HepG2 (cell line): ENCODE data around the gene TNFAIP1. TPM values are rescaled to one million over a fixed set of nuclear protein-coding genes. Genes with fewer than 3 reads are reported as not detected.

ENCODE experiments used
- CBX5 ChIP-seq: sonication (generic); formaldehyde crosslinking; IDR thresholded peaks from 2 replicates; pipeline ENCODE4 v1.4.0; 2020; ENCODE audit warnings: missing genetic modification reagents, borderline replicate concordance
- HCFC1 ChIP-seq: fragments of 150-350 bp; IDR thresholded peaks from 2 replicates; pipeline ENCODE4 v1.6.1; 2014; ENCODE audit warnings: low read depth, low read length
- KDM3A ChIP-seq: IDR thresholded peaks from 2 replicates; pipeline ENCODE4 v1.6.1; 2018; ENCODE audit warnings: low read depth, missing compliant biosample characterization
- KDM5A ChIP-seq: fragments of 200-600 bp; sonication (generic); IDR thresholded peaks from 2 replicates; pipeline ENCODE4 v1.7.0; 2018; ENCODE audit warnings: antibody characterized with exemption, mild to moderate bottlenecking, low read length, borderline replicate concordance
- MED8 ChIP-seq: sonication (generic); formaldehyde crosslinking; IDR thresholded peaks from 2 replicates; pipeline ENCODE4 v1.8.1; 2023; ENCODE audit warnings: mild to moderate bottlenecking, missing genetic modification reagents; ENCODE audit not compliant: insufficient replicate concordance
- MEF2D ChIP-seq: sonication (generic); formaldehyde crosslinking; IDR thresholded peaks from 2 replicates; pipeline ENCODE4 v1.5.1; 2020; ENCODE audit warnings: mild to moderate bottlenecking, missing genetic modification reagents
- SMAD3 ChIP-seq: sonication (generic); formaldehyde crosslinking; IDR thresholded peaks from 2 replicates; pipeline ENCODE4 v1.4.0; 2020; ENCODE audit warnings: missing genetic modification reagents
- ZFY ChIP-seq: sonication (generic); formaldehyde crosslinking; IDR thresholded peaks from 2 replicates; pipeline ENCODE4 v1.4.0; 2020; ENCODE audit warnings: missing genetic modification reagents
- ZNF563 ChIP-seq: sonication (generic); formaldehyde crosslinking; IDR thresholded peaks from 2 replicates; pipeline ENCODE4 v1.8.0; 2022; ENCODE audit warnings: mild to moderate bottlenecking, moderate library complexity, missing genetic modification reagents
- ZNF629 ChIP-seq: sonication (generic); formaldehyde crosslinking; conservative IDR thresholded peaks from 2 replicates; pipeline ENCODE4 v1.5.0; 2020; ENCODE audit warnings: missing genetic modification reagents
- ZNF747 ChIP-seq: sonication (generic); formaldehyde crosslinking; IDR thresholded peaks from 2 replicates; pipeline ENCODE4 v1.8.1; 2023; ENCODE audit warnings: missing genetic modification reagents, mild to moderate bottlenecking, borderline replicate concordance
- ZNF777 ChIP-seq: sonication (generic); formaldehyde crosslinking; IDR thresholded peaks from 2 replicates; pipeline ENCODE4 v1.4.0; 2020; ENCODE audit warnings: missing genetic modification reagents
- ZSCAN21 ChIP-seq: sonication (generic); formaldehyde crosslinking; IDR thresholded peaks from 2 replicates; pipeline ENCODE4 v1.8.0; 2022; ENCODE audit warnings: mild to moderate bottlenecking, missing genetic modification reagents, moderate library complexity, borderline replicate concordance
- polyA plus RNA-seq, 8 experiments: library from polyadenylated mRNA; depleted of rRNA in 3 of 8; stranded (reverse) in 7 of 8; unstranded in 1 of 8; fragments of >200 nt; fragmentation: Illumina TruSeq in 4 of 8; extraction: Trizol in 4 of 8; gene quantifications; 2 replicates each; pipeline versions ENCODE4 v1.2.1 to v1.2.3, GENCODE V29; 2011 to 2016; ENCODE audit warnings: low read depth in 4 of 8, missing spikeins in 1 of 8, mixed read lengths in 1 of 8; ENCODE audit not compliant: insufficient read depth in 1 of 8
- total RNA-seq, 5 experiments: library from RNA; depleted of rRNA; stranded (reverse); fragments of >200 nt; fragmentation: Illumina TruSeq; extraction: Trizol; gene quantifications; 2 replicates each; pipeline ENCODE4 v1.2.3, GENCODE V29; 2016; ENCODE audit warnings: low read depth in 1 of 5
- TF ChIP-seq, protein P1 (sequence below): sonication (generic); formaldehyde crosslinking; IDR thresholded peaks from 2 replicates; pipeline ENCODE4 v1.8.1; 2022; ENCODE audit warnings: low read depth, mild to moderate bottlenecking, missing genetic modification reagents
- TF ChIP-seq, protein P2 (sequence below): sonication (generic); formaldehyde crosslinking; IDR thresholded peaks from 2 replicates; pipeline ENCODE4 v1.4.0; 2020; ENCODE audit warnings: missing genetic modification reagents
- TF ChIP-seq, protein P3 (sequence below): IDR thresholded peaks from 2 replicates; pipeline ENCODE4 v1.6.1; 2016; ENCODE audit warnings: mild to moderate bottlenecking
- TF ChIP-seq, protein P4 (sequence below): sonication (generic); formaldehyde crosslinking; IDR thresholded peaks from 2 replicates; pipeline ENCODE4 v1.4.0; 2020; ENCODE audit warnings: missing genetic modification reagents, borderline replicate concordance
- TF ChIP-seq, protein P5 (sequence below): sonication (generic); formaldehyde crosslinking; IDR thresholded peaks from 2 replicates; pipeline ENCODE4 v1.4.0; 2020; ENCODE audit warnings: missing genetic modification reagents

Gene TNFAIP1
- total and polyA plus RNA-seq, 2 of the 13 experiments (the other 11 are each of a cell fraction or from before 2014, with no cell fraction given): 17.5 to 40.6 TPM

DNA sequence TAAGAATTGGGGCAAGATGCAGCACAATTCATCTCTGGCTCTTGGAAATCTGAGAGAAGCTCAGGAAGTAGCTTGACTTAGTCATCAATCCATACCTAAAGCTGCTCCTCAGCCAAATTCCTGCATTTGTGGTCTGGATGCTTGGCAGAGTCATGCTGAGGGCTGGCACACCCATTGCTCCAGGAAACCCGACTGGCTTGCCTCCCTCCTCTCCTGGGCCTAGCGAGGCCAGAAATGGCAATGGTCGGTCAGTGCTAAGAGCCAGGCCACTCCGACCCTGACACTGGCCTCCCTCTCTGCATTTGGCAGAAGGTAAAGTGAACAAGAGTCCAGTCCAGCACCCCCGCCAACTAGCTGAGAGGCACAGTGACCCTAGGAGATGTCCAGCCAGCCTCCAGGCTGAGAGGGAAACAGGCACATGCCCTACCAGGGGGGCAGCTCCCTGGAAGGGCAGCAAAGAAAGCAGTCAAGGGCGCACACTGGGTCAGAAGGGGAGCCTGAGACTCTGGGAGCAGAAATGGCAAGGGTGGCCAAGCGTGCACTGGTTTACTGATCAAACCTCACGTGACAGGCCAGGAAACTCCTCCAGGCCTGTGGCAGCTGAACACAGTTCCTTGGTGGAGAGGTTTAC, 11.8 kb downstream of the TNFAIP1 start (continued):
- TF ChIP-seq, protein P1, sequence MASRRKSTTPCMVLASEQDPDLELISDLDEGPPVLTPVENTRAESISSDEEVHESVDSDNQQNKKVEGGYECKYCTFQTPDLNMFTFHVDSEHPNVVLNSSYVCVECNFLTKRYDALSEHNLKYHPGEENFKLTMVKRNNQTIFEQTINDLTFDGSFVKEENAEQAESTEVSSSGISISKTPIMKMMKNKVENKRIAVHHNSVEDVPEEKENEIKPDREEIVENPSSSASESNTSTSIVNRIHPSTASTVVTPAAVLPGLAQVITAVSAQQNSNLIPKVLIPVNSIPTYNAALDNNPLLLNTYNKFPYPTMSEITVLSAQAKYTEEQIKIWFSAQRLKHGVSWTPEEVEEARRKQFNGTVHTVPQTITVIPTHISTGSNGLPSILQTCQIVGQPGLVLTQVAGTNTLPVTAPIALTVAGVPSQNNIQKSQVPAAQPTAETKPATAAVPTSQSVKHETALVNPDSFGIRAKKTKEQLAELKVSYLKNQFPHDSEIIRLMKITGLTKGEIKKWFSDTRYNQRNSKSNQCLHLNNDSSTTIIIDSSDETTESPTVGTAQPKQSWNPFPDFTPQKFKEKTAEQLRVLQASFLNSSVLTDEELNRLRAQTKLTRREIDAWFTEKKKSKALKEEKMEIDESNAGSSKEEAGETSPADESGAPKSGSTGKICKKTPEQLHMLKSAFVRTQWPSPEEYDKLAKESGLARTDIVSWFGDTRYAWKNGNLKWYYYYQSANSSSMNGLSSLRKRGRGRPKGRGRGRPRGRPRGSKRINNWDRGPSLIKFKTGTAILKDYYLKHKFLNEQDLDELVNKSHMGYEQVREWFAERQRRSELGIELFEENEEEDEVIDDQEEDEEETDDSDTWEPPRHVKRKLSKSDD: no peak
- TF ChIP-seq, protein P2, sequence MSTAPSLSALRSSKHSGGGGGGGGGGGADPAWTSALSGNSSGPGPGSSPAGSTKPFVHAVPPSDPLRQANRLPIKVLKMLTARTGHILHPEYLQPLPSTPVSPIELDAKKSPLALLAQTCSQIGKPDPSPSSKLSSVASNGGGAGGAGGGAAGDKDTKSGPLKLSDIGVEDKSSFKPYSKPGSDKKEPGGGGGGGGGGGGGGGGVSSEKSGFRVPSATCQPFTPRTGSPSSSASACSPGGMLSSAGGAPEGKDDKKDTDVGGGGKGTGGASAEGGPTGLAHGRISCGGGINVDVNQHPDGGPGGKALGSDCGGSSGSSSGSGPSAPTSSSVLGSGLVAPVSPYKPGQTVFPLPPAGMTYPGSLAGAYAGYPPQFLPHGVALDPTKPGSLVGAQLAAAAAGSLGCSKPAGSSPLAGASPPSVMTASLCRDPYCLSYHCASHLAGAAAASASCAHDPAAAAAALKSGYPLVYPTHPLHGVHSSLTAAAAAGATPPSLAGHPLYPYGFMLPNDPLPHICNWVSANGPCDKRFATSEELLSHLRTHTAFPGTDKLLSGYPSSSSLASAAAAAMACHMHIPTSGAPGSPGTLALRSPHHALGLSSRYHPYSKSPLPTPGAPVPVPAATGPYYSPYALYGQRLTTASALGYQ (CRISPR knock-in tag): no peak
- TF ChIP-seq MED8 (CRISPR knock-in tag) (no peak), ZNF563 (0 out of 2 replicates have a peak, but pooled peaks have one; percentile 11), ZNF747 (peak; percentile 29; the same call in 1 of the 2 replicates), ZSCAN21 (0 out of 2 replicates have a peak, but pooled peaks have one; percentile 52), HCFC1 (no peak), MEF2D (CRISPR knock-in tag) (no peak), ZFY (CRISPR knock-in tag) (0 out of 2 replicates have a peak, but pooled peaks have one; percentile 1), KDM5A (no peak), CBX5 (no peak), KDM3A (CRISPR knock-in tag) (no peak), ZNF777 (CRISPR knock-in tag) (no peak), SMAD3 (CRISPR knock-in tag) (no peak), ZNF629 (CRISPR knock-in tag) (no peak)
- TF ChIP-seq, protein P3, sequence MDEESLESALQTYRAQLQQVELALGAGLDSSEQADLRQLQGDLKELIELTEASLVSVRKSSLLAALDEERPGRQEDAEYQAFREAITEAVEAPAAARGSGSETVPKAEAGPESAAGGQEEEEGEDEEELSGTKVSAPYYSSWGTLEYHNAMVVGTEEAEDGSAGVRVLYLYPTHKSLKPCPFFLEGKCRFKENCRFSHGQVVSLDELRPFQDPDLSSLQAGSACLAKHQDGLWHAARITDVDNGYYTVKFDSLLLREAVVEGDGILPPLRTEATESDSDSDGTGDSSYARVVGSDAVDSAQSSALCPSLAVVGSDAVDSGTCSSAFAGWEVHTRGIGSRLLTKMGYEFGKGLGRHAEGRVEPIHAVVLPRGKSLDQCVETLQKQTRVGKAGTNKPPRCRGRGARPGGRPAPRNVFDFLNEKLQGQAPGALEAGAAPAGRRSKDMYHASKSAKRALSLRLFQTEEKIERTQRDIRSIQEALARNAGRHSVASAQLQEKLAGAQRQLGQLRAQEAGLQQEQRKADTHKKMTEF (CRISPR knock-in tag): no peak
- TF ChIP-seq, protein P4, sequence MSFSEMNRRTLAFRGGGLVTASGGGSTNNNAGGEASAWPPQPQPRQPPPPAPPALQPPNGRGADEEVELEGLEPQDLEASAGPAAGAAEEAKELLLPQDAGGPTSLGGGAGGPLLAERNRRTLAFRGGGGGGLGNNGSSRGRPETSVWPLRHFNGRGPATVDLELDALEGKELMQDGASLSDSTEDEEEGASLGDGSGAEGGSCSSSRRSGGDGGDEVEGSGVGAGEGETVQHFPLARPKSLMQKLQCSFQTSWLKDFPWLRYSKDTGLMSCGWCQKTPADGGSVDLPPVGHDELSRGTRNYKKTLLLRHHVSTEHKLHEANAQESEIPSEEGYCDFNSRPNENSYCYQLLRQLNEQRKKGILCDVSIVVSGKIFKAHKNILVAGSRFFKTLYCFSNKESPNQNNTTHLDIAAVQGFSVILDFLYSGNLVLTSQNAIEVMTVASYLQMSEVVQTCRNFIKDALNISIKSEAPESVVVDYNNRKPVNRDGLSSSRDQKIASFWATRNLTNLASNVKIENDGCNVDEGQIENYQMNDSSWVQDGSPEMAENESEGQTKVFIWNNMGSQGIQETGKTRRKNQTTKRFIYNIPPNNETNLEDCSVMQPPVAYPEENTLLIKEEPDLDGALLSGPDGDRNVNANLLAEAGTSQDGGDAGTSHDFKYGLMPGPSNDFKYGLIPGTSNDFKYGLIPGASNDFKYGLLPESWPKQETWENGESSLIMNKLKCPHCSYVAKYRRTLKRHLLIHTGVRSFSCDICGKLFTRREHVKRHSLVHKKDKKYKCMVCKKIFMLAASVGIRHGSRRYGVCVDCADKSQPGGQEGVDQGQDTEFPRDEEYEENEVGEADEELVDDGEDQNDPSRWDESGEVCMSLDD (CRISPR knock-in tag): no peak
- TF ChIP-seq, protein P5, sequence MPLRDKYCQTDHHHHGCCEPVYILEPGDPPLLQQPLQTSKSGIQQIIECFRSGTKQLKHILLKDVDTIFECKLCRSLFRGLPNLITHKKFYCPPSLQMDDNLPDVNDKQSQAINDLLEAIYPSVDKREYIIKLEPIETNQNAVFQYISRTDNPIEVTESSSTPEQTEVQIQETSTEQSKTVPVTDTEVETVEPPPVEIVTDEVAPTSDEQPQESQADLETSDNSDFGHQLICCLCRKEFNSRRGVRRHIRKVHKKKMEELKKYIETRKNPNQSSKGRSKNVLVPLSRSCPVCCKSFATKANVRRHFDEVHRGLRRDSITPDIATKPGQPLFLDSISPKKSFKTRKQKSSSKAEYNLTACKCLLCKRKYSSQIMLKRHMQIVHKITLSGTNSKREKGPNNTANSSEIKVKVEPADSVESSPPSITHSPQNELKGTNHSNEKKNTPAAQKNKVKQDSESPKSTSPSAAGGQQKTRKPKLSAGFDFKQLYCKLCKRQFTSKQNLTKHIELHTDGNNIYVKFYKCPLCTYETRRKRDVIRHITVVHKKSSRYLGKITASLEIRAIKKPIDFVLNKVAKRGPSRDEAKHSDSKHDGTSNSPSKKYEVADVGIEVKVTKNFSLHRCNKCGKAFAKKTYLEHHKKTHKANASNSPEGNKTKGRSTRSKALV: no peak
